Upper lobe of left lung (tissue), 6 donors: Measurements from ENCODE around the gene GALNT14. TPM values are rescaled to one million over a fixed set of nuclear protein-coding genes. Genes with fewer than 3 reads are reported as not detected.

Experiments used
- ATAC-seq, 2 donors: fragments of 200-7000 bp; cut with Tn5 transposase; one replicate each; pipeline ENCODE4 v1.9.1; 2022; ENCODE audit warnings: mild to moderate bottlenecking in 2 of 2, moderate library complexity in 2 of 2; ENCODE audit not compliant: low FRiP score in 2 of 2
- DNase-seq, 2 donors: peaks; one replicate each; pipeline ENCODE4 v3.0.0-alpha.2; 2019 to 2020
- H3K27ac ChIP-seq, 4 donors: fragments of 200-600 bp; sonication (generic); one replicate each; pipeline ENCODE4 v1.5.1; 2016 to 2019
- H3K27me3 ChIP-seq, 4 donors: fragments of 200-600 bp; sonication (generic); one replicate each; pipeline ENCODE4 v1.5.1; 2017 to 2019
- H3K36me3 ChIP-seq, 4 donors: fragments of 200-600 bp; sonication (generic); one replicate each; pipeline ENCODE4 v1.5.1; 2016 to 2019
- H3K4me1 ChIP-seq, 4 donors: fragments of 200-600 bp; sonication (generic); one replicate each; pipeline ENCODE4 v1.5.1; 2018 to 2019
- H3K4me3 ChIP-seq, 4 donors: fragments of 200-600 bp; sonication (generic); one replicate each; pipeline ENCODE4 v1.5.1; 2017 to 2019; ENCODE audit warnings: mild to moderate bottlenecking in 2 of 4, moderate library complexity in 1 of 4
- H3K9me3 ChIP-seq, 4 donors: fragments of 200-600 bp; sonication (generic); one replicate each; pipeline ENCODE4 v1.5.1; 2018 to 2019
- EP300 ChIP-seq, 4 donors: sonication (generic); formaldehyde crosslinking; IDR thresholded peaks; one replicate each; pipeline ENCODE4 v1.5.1; 2017; ENCODE audit warnings: antibody characterized with exemption in 4 of 4, control low read depth in 2 of 4
- POLR2A ChIP-seq, 4 donors: fragments of 450-650 bp; IDR thresholded peaks; one replicate each; pipeline ENCODE4 v1.5.1; 2016 to 2017; ENCODE audit warnings: antibody characterized with exemption in 4 of 4, mild to moderate bottlenecking in 2 of 4
- POLR2AphosphoS5 ChIP-seq, 2 donors: sonication (generic); formaldehyde crosslinking; IDR thresholded peaks; one replicate each; pipeline ENCODE4 v1.5.1; 2017; ENCODE audit warnings: antibody characterized with exemption in 2 of 2
- WGBS, 2 donors: methylation state at CpG; one replicate each; pipeline ENCODE4 v1.1.5; 2017 to 2018; 5-methylcytosine and 5-hydroxymethylcytosine counted together
- total RNA-seq, 6 donors: library from RNA; depleted of rRNA in 4 of 6; stranded (reverse); fragments of >200 nt in 4 of 6; gene quantifications; one replicate each; pipeline versions ENCODE4 v1.1.0 to v1.2.1, GENCODE V29; 2016 to 2021
- TF ChIP-seq, protein P1 (sequence below), 6 experiments: fragments of 450-650 bp in 4 of 6; fragments of 200-600 bp in 2 of 6; sonication (generic) in 2 of 6; IDR thresholded peaks; one replicate each; pipeline ENCODE4 v1.5.1; 2016 to 2019; ENCODE audit warnings: antibody characterized with exemption in 6 of 6
- donor health status: DM: no; HTN: no; CAD: no; lungs with moderate emphysema.
- donor health status: DM: no; HTN: yes; CAD: no; lungs with severe emphysema.

Gene GALNT14
- total RNA-seq, 6 donors from 2014 or later = 0.98 to 2.6 (median 1.4) TPM; not detected in 1

DNA sequence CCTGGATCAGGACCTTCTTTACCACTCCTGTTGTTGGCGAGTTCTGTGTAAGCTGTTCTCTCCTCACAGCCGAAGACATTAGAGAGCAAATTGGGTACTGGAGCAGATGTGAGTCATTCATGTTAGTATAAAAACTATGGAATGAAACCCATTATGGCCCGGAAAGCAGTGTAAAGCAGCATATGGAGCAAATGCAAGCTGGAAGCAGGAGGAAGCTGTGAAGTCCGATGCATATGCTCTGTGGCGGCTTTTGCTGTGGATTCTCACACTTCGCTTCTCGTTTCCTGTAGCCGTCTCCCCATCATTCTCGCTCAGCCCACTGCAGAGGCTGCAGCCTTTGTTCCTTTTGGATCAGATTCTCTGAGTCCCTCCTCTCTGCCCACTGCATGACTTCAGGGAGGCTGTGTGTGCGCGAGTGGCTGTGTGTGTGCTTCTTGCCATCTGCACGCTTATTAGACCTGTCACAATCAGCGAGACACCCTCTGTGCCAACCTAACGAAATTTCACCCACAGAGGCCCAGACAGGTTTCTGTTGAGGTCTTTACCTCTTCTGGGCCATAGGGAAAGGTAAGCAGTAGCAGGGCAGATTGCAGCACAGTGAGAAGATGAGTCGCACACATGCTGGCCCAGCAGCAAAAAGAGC lies 3.3 kb upstream of the GALNT14 start:
- 90 to 92% methylated on average over 15 of the region's 15 CpGs for WGBS, 2 donors
- Histone ChIP-seq H3K4me3 (no peak overlapping the region), H3K27ac (no peak overlapping the region), H3K36me3 (no peaks in the 10 kb centered on the region), H3K27me3 (peaks cover 0 to 12% (median 6%) of the 10 kb centered on the region in 4 donors), H3K9me3 (no peaks in the 10 kb centered on the region), H3K4me1 (peaks cover 17 to 24% (median 20%) of the 10 kb centered on the region in 4 donors)
- no peak for TF ChIP-seq POLR2AphosphoS5 (IDR thresholded peaks at IDR 0.05)
- TF ChIP-seq, protein P1, sequence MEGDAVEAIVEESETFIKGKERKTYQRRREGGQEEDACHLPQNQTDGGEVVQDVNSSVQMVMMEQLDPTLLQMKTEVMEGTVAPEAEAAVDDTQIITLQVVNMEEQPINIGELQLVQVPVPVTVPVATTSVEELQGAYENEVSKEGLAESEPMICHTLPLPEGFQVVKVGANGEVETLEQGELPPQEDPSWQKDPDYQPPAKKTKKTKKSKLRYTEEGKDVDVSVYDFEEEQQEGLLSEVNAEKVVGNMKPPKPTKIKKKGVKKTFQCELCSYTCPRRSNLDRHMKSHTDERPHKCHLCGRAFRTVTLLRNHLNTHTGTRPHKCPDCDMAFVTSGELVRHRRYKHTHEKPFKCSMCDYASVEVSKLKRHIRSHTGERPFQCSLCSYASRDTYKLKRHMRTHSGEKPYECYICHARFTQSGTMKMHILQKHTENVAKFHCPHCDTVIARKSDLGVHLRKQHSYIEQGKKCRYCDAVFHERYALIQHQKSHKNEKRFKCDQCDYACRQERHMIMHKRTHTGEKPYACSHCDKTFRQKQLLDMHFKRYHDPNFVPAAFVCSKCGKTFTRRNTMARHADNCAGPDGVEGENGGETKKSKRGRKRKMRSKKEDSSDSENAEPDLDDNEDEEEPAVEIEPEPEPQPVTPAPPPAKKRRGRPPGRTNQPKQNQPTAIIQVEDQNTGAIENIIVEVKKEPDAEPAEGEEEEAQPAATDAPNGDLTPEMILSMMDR (IDR thresholded peaks at IDR 0.05) = no peak
- no peak for TF ChIP-seq EP300 (IDR thresholded peaks at IDR 0.05)
- no peak for TF ChIP-seq POLR2A (IDR thresholded peaks at IDR 0.05)
- DNase-seq = no peak
- no peak for ATAC-seq

DNA sequence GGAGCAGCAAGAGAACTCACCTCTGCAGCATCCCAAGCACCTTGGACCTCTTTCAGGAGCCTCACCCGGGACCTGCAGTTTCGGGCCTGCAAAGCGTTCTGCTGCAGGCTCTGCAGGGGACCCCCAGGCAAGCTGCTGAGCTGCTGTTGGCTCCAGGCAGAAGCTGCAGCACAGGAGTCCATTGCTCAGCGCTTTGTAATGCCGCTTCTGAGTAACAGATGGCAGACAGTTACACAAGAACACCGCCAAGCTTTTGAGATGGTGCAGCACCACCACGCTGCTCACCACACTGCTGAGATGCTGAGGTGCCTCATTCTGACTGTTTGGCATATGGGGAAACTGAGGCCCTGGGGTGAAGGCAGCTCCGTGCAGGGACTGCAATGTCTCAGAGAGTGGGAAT lies 1.9 kb upstream of the GALNT14 start:
- DNase-seq (no peak), ATAC-seq (no peak)
- H3K9me3 ChIP-seq = no peaks in the 10 kb centered on the region
- peaks cover 17 to 24% (median 20%) of the 10 kb centered on the region in 4 donors for H3K4me1 ChIP-seq
- 95 to 97% methylated on average over 3 to 8 of the region's 8 CpGs for WGBS, 2 donors
- H3K36me3 ChIP-seq = no peaks in the 10 kb centered on the region
- TF ChIP-seq, protein P1 (IDR thresholded peaks at IDR 0.05) = no peak
- TF ChIP-seq POLR2AphosphoS5 (IDR thresholded peaks at IDR 0.05) (no peak), POLR2A (IDR thresholded peaks at IDR 0.05) (no peak), EP300 (IDR thresholded peaks at IDR 0.05) (no peak)
- H3K4me3 ChIP-seq = no peak overlapping the region
- no peak overlapping the region for H3K27ac ChIP-seq
- H3K27me3 ChIP-seq = peaks cover 0 to 17% (median 6%) of the 10 kb centered on the region in 4 donors

DNA sequence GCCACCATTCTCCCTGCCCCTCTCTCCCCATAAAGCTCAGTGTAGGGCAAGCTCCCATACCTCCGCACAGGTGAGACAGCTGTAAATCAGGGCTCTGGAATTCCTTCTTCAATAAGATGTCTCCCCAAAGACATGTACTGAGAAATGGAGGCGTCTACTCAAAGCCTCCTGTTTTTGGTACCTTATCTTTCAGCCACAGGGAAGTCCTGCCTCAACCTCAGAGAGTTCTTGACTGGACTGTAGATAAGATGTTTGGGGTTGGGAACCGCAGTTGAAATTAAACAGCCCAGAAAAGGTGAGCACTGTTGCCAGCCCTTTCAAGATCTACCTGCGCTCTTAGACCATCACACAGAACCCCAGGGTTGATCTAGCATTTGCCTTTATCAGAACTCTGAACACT lies 1.4 kb upstream of the GALNT14 start:
- Histone ChIP-seq H3K36me3 (no peaks in the 10 kb centered on the region), H3K27me3 (peaks cover 0 to 17% (median 6%) of the 10 kb centered on the region in 4 donors), H3K4me3 (no peak overlapping the region), H3K27ac (no peak overlapping the region), H3K4me1 (peaks cover 17 to 24% (median 20%) of the 10 kb centered on the region in 4 donors), H3K9me3 (no peaks in the 10 kb centered on the region)
- WGBS, 2 donors = 93 to 95% methylated on average over 4 of the region's 4 CpGs
- TF ChIP-seq, protein P1 (IDR thresholded peaks at IDR 0.05) = no peak
- TF ChIP-seq EP300 (IDR thresholded peaks at IDR 0.05) (no peak), POLR2A (IDR thresholded peaks at IDR 0.05) (no peak), POLR2AphosphoS5 (IDR thresholded peaks at IDR 0.05) (no peak)
- ATAC-seq (no peak), DNase-seq (no peak)

GRCh38 chr2:31137211-31138036 lies 816 bp downstream of the GALNT14 start:
- DNase-seq (peak in 1 of 2 donors; percentile 85), ATAC-seq (peak in 1 of 2 donors; percentile 9)
- peaks cover 17 to 24% (median 20%) of the 10 kb centered on the region in 4 donors for H3K4me1 ChIP-seq
- no peak overlapping the region for H3K27ac ChIP-seq
- peaks cover 0 to 17% (median 6%) of the 10 kb centered on the region in 4 donors for H3K27me3 ChIP-seq
- no peaks in the 10 kb centered on the region for H3K9me3 ChIP-seq
- no peaks in the 10 kb centered on the region for H3K36me3 ChIP-seq
- TF ChIP-seq POLR2A (IDR thresholded peaks at IDR 0.05) = no peak
- no peak for TF ChIP-seq EP300 (IDR thresholded peaks at IDR 0.05)
- H3K4me3 ChIP-seq = peak overlapping the region; percentile 2 to 70 (median 61)
- WGBS, 2 donors = 2 to 3% methylated on average over 17 to 39 of the region's 72 CpGs

DNA sequence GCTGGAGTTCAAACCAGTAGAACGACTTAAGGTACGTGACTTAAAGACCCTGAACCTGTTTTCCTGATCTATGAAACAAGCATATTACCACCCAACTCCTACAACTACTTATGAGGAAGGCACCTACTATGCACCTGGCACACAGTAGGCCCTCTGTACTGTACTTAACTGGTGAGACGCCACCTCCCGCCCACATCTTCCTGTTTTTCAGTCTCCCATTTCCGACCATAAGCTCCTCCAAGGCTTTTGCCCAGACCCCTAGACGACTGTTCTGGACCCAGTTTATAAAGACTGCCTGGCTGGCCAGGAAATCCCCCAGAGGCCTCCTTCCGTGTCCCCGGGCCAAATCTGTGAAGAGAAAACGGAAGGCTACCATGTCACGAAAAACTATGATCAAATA lies 1.5 kb downstream of the GALNT14 start:
- Histone ChIP-seq H3K9me3 (no peaks in the 10 kb centered on the region), H3K27me3 (peaks cover 0 to 17% (median 6%) of the 10 kb centered on the region in 4 donors), H3K4me3 (peak overlapping the region in 3 of 4 donors; percentile 56 to 70 (median 66)), H3K36me3 (no peaks in the 10 kb centered on the region), H3K4me1 (peaks cover 17 to 24% (median 20%) of the 10 kb centered on the region in 4 donors), H3K27ac (no peak overlapping the region)
- TF ChIP-seq, protein P1 (IDR thresholded peaks at IDR 0.05) = no peak
- TF ChIP-seq POLR2AphosphoS5 (IDR thresholded peaks at IDR 0.05) (no peak), POLR2A (IDR thresholded peaks at IDR 0.05) (no peak), EP300 (IDR thresholded peaks at IDR 0.05) (no peak)
- 30 to 42% methylated on average over 10 of the region's 10 CpGs for WGBS, 2 donors
- ATAC-seq (no peak), DNase-seq (no peak)
